NCI-H2081 (cell line): Measurements from ENCODE around the gene MUC4.

Source experiments
- DNase-seq, 2 experiments: peaks; one replicate each; lab custom pipeline; 2025; lab: John Stamatoyannopoulos, UW

The MUC4 gene

DNA sequence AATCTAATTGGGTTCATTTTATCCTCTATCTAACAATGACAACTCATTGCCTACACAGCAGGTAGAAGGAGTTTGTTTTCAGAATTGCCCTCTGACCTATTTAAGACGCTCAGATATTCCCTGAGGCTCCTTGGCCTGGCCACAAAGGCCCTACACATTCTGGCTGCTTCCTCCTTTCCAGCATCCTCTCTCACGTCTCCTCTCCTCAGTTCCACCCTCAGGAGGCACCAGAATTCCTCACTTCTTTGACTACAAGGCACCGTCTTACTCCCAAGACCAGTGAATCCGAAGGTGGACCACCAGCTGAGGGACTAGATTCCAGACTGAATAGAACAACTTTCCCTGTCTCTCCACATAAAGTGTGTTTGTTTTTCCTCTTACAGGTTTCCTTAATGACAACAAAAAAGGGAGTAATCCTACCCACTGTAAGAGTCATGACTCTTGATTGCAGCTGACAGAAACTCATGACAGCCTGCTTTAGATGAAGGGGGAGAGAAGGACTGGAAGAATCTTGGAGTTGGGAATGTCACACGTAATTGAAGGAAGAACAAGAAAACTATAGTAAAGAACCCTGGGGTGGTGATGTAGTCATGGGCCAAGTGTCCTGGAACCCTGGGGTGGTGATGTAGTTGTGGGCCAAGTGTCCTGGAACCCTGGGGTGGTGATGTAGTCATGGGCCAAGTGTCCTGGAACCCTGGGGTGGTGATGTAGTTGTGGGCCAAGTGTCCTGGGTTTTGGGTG, 112.9 kb downstream of the MUC4 start:
- no peak for DNase-seq

DNA sequence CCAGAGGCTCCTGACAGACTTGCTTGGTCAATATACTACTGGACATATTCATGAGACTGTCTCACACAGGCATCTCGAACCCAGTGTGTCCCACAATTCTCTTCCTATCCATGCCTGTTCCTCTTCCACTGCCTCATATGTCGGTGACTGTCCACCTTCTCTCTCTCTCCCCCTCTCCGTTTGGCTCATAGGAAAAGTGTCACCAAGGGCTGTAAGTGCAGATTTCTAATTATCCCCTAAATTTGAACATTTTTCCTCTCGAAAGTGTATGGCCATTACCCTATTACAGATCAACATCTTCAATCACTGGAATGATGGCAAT, 113.4 kb downstream of the MUC4 start:
- no peak for DNase-seq

DNA sequence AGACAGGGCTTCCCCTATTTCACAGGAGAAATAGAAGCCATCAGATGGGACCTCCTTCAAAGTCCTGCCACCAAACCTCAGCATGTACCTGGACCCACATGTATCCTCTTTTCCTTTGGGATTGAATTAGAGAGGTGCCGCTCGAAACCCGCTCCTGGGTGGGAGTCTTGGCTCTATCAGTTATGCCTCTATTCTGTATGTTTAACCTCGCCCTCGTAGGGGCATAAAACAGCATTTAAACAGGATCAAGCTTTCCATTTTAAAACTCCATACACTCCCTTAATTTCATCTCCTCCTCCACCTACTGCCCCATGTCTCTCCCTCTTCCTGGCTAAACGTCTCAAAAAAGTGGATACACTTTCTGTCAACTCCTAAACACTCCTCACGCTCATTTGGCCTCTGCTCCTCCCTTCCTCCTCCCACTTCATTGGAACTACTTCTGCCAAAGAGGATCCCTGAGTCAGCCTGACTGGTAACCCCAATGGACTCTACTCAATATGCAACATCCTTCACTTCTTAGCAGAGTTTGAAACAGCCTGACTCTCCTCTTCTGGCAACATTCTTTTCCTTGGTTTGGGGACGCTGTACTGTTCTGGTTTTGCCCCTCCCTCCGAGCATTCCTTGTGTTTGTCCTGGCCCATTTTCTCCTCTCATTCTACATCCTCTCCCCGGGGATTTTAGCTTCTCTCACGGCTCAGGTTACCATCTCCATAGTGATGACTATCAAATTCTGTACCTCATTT, 114.0 kb downstream of the MUC4 start:
- DNase-seq, result no peak
